ENCODE measurements around the gene SFTPB. TPM values are rescaled to one million over a fixed set of nuclear protein-coding genes. Genes with fewer than 3 reads are reported as not detected.

The SFTPB gene
- total RNA-seq, 1 experiment from 2014 or later, result 7.6 TPM

- TF ChIP-seq ARID4B (CRISPR knock-in tag; IDR thresholded peaks at IDR 0.05; ENCODE audit: borderline replicate concordance) (no peak), ZNF532 (CRISPR knock-in tag; IDR thresholded peaks at IDR 0.05; ENCODE audit: borderline replicate concordance) (no peak)
Measured at GRCh38 chr2:85702172-85702571, 34.2 kb upstream of the SFTPB start (continued).

- CTCF ChIA-PET, result interaction anchor here (0.6 to 3.1 kb wide), 3 partner anchors 8 to 50 kb away, joined by 4 to 17 read pairs (median 7); no protein-coding TSS in a partner anchor
- H3K4me3 Mint-ChIP-seq, result no peak overlapping the region
- TF ChIP-seq HMGXB4 (CRISPR knock-in tag; IDR thresholded peaks at IDR 0.05) (no peak), JAZF1 (CRISPR knock-in tag; IDR thresholded peaks at IDR 0.05) (no peak), PREB (CRISPR knock-in tag; IDR thresholded peaks at IDR 0.05; ENCODE audit: borderline replicate concordance) (no peak), ELF4 (CRISPR knock-in tag; IDR thresholded peaks at IDR 0.05; ENCODE audit: low read depth) (no peak), NFYB (CRISPR knock-in tag; conservative IDR thresholded peaks at IDR 0.05; ENCODE audit: low read depth) (peak; percentile 73), ARID4B (CRISPR knock-in tag; IDR thresholded peaks at IDR 0.05; ENCODE audit: borderline replicate concordance) (no peak), AR (CRISPR knock-in tag; IDR thresholded peaks at IDR 0.05) (no peak), TP53 (CRISPR knock-in tag; IDR thresholded peaks at IDR 0.05) (no peak)
Measured at GRCh38 chr2:85699325-85699724, 31.3 kb upstream of the SFTPB start.

More at GRCh38 chr2:85699325-85699724, 31.3 kb upstream of the SFTPB start:
- H3K4me1 Mint-ChIP-seq, result peaks cover 22% of the 10 kb centered on the region
- peaks cover 4% of the 10 kb centered on the region; the same call in 1 of the 2 replicates for H3K9me3 Mint-ChIP-seq
- H3K27ac Mint-ChIP-seq, result no peak overlapping the region
- DNase-seq (ENCODE audit: low spot score) (no peak), ATAC-seq (peak; percentile 68)
- H3K36me3 Mint-ChIP-seq, result no peaks in the 10 kb centered on the region
- no peaks in the 10 kb centered on the region for H3K27me3 Mint-ChIP-seq (ENCODE audit: low read depth)
- POLR2A ChIA-PET, result no interaction called here
